Measurements from ENCODE around the gene BAZ1B. TPM values are rescaled to one million over a fixed set of nuclear protein-coding genes. Genes with fewer than 3 reads are reported as not detected.
A peak's percentile ranks its signal among the peaks of the same experiment; 100 is the strongest.

Gene BAZ1B
- total and polyA plus RNA-seq, 9 of the 15 experiments (the other 6 are each of a cell fraction or from before 2014, with no cell fraction given) = 15.0 to 134 (median 79.5) TPM

DNA sequence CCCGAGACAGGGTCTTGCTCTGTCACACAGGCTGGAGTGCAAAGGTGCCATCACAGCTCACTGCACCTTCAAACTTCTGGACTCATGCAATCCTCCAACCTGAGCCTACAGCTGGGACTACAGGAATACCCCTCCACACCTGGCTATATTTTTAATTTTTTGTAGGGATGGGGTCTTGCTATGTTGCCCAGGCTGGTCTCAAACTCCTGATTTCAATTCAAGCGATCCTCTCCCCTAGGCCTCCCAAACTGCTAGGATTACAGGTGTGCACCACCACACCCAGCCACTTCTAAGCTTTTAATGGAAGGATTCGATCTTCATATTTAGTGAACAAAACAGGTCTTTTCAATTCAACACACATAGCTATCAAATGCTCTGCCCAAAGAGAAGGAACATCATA lies 58.8 kb downstream of the BAZ1B start:
- FAIRE-seq (no peak), DNase-seq (ENCODE audit: extremely low read depth in 1 of 4, low spot score in 3 of 4) (no peak), ATAC-seq (no peak)
- 95% methylated on average over 2 of the region's 3 CpGs for WGBS (ENCODE audit: insufficient coverage, low coverage, missing lambda C conversion rate)
- no TSS peak for BruUV-seq (replicated peaks)
- TF ChIP-seq KLF16 (IDR thresholded peaks at IDR 0.05) = no peak
- TF ChIP-seq ZNF589 (CRISPR knock-in tag; IDR thresholded peaks at IDR 0.05; ENCODE audit: low read depth) = no peak
- TF ChIP-seq RBM25 (IDR thresholded peaks at IDR 0.05; ENCODE audit: low read depth, low read length, severe bottlenecking) = peak; percentile 18
- no peak for TF ChIP-seq FUS (optimal IDR thresholded peaks at IDR 0.05; ENCODE audit: low read depth, low read length)
- TF ChIP-seq ZNF121 (CRISPR knock-in tag; conservative IDR thresholded peaks at IDR 0.05) = peak; percentile 59; the same call in 1 of the 2 replicates
- CTCF ChIA-PET (ENCODE audit: low intra/inter-chr PET ratio) = no interaction called here
- Histone ChIP-seq H3K4me2 (ENCODE audit: insufficient read depth, low read length) (no peak overlapping the region), H3K9ac (ENCODE audit: insufficient read depth in 1 of 2, low read depth in 2 of 2, low read length in 2 of 2) (no peak overlapping the region), H2AFZ (ENCODE audit: low read depth, low read length) (no peak overlapping the region), H3K27me3 (ENCODE audit: control insufficient read depth in 2 of 2, insufficient read depth in 2 of 2, low read length in 2 of 2) (no peaks in the 10 kb centered on the region), H3K4me1 (replicated peaks in 1 of 2; ENCODE audit: control insufficient read depth in 2 of 2, insufficient read depth in 2 of 2, low read length in 2 of 2) (no peaks in the 10 kb centered on the region), H3K9me3 (replicated peaks; ENCODE audit: control insufficient read depth, insufficient read depth, low read depth, low read length) (no peaks in the 10 kb centered on the region), H3K27ac (ENCODE audit: extremely low read depth, low read depth, low read length) (no peak overlapping the region), H3K4me3 (no peak overlapping the region), H3K9me1 (ENCODE audit: control insufficient read depth, insufficient read depth, low read length) (no peaks in the 10 kb centered on the region), H3K36me3 (ENCODE audit: control insufficient read depth, insufficient read depth, low read length) (peaks cover 96% of the 10 kb centered on the region), H4K20me1 (replicated peaks; ENCODE audit: control insufficient read depth, insufficient read depth, low read length) (no peaks in the 10 kb centered on the region), H3K79me2 (ENCODE audit: control insufficient read depth, insufficient read depth, low read length) (no peaks in the 10 kb centered on the region; the same call in 2 of the 3 replicates)
- POLR2A ChIA-PET = interaction anchor here (0.6 kb wide), 2 partner anchors 58 to 151 kb away, joined by 3 to 4 read pairs; no protein-coding TSS in a partner anchor
- in situ Hi-C loops (cut with MboI) (no loop called here), intact Hi-C loops (cut with micrococcal nuclease) (no loop called here)

DNA sequence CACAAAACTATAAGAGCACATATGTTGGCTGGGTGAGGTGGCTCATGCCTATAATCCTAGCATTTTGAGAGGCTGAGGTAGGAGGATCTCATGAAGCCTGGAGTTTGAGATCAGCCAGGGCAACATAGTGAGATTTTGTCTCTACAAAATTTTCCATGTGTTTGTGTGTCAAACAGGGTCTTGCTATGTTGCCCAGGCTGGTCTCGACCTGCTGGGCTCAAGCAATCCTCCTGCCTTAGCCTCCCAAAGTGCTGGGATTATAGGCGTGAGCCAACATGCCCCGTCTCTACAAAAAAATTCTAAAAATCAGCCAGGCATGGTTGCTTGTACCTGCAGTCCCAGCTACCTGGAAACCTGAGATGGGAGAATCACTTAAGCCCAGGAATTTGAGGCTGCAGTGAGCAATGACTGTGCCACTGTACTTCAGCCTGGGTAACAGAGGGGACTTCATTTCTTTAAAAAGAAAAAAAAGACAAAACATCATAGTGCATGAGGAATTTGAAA lies 60.3 kb downstream of the BAZ1B start:
- Histone ChIP-seq H2AFZ (ENCODE audit: low read depth, low read length) (no peak overlapping the region), H3K9me3 (replicated peaks; ENCODE audit: control insufficient read depth, insufficient read depth, low read depth, low read length) (no peaks in the 10 kb centered on the region), H3K4me3 (no peak overlapping the region), H3K27me3 (ENCODE audit: control insufficient read depth in 2 of 2, insufficient read depth in 2 of 2, low read length in 2 of 2) (no peaks in the 10 kb centered on the region), H3K4me1 (replicated peaks in 1 of 2; ENCODE audit: control insufficient read depth in 2 of 2, insufficient read depth in 2 of 2, low read length in 2 of 2) (no peaks in the 10 kb centered on the region), H3K9me1 (ENCODE audit: control insufficient read depth, insufficient read depth, low read length) (no peaks in the 10 kb centered on the region), H3K36me3 (ENCODE audit: control insufficient read depth, insufficient read depth, low read length) (peaks cover 96% of the 10 kb centered on the region), H3K27ac (ENCODE audit: extremely low read depth, low read depth, low read length) (no peak overlapping the region), H3K79me2 (ENCODE audit: control insufficient read depth, insufficient read depth, low read length) (no peaks in the 10 kb centered on the region; the same call in 2 of the 3 replicates), H4K20me1 (replicated peaks; ENCODE audit: control insufficient read depth, insufficient read depth, low read length) (no peaks in the 10 kb centered on the region), H3K9ac (ENCODE audit: insufficient read depth in 1 of 2, low read depth in 2 of 2, low read length in 2 of 2) (no peak overlapping the region), H3K4me2 (ENCODE audit: insufficient read depth, low read length) (no peak overlapping the region)
- ChIA-PET POLR2A (interaction anchor here (0.7 kb wide), 1 partner anchor 22 kb away, joined by 3 read pairs; no protein-coding TSS in a partner anchor), CTCF (ENCODE audit: low intra/inter-chr PET ratio) (no interaction called here)
- TF ChIP-seq, protein P1, sequence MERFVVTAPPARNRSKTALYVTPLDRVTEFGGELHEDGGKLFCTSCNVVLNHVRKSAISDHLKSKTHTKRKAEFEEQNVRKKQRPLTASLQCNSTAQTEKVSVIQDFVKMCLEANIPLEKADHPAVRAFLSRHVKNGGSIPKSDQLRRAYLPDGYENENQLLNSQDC (CRISPR knock-in tag; IDR thresholded peaks at IDR 0.05) = no peak
- TF ChIP-seq ZNF41 (CRISPR knock-in tag; conservative IDR thresholded peaks at IDR 0.05) (no peak), TBP (optimal IDR thresholded peaks at IDR 0.05; ENCODE audit: low read depth, low read length) (no peak), ZNF121 (CRISPR knock-in tag; conservative IDR thresholded peaks at IDR 0.05) (peak; percentile 72), BDP1 (IDR thresholded peaks at IDR 0.05; ENCODE audit: insufficient read depth, insufficient read length) (no peak)
- in situ Hi-C loops (cut with MboI) (no loop called here), intact Hi-C loops (cut with micrococcal nuclease) (no loop called here)
- ATAC-seq = no peak
- DNase-seq (ENCODE audit: extremely low read depth in 1 of 4, low spot score in 3 of 4) = no peak
- WGBS (ENCODE audit: insufficient coverage, low coverage, missing lambda C conversion rate) = 97% methylated on average over 3 of the region's 3 CpGs
- no TSS peak for BruUV-seq (replicated peaks)
- FAIRE-seq = no peak
